Gastroesophageal sphincter (tissue), 3 donors: ENCODE results near the gene ABCC11.

Experiments
- POLR2AphosphoS5 ChIP-seq: sonication (generic); formaldehyde crosslinking; IDR thresholded peaks from one replicate; pipeline ENCODE4 v1.6.1; 2017; ENCODE audit warnings: antibody characterized with exemption
- TF ChIP-seq, protein P1 (sequence below), 4 experiments: fragments of 200-600 bp in 2 of 4; fragments of 450-650 bp in 2 of 4; sonication (generic) in 1 of 4; IDR thresholded peaks; one replicate each; pipeline ENCODE4 v1.5.1; 2017 to 2019; ENCODE audit warnings: antibody characterized with exemption in 4 of 4, mild to moderate bottlenecking in 2 of 4, moderate library complexity in 2 of 4

DNA sequence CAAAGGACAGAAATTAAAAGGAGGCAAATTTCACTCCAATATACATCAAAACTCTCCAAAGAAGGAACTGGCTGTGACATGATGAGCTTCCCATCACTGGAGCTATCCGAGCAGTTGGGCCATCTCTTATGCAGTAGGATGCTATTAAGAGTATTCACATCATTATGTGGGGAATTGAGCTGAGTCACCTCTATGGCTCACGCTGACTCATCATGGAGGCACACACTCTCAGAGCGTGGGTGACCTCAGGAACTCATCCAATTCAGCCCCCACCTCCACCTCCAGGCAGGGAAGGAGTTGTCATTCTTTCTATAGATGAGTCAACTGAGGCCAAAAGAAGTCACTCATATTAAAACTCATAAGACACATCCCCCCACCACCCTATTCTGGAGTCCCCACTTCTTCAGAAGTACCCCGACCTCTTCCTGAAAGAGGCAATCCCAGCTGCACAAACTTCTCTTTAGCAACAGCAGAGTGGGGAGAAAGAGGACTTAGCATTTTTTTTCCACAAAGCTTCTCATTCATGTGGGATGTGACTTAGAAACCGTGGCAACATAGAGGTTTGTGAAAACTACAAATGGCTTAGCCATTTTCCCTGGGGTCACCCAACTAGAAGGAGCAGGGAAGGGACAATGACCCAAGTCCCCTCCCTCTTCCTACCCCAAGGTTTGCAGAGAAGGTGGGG lies 124.1 kb downstream of the ABCC11 start:
- no peak for TF ChIP-seq POLR2AphosphoS5
- TF ChIP-seq, protein P1, sequence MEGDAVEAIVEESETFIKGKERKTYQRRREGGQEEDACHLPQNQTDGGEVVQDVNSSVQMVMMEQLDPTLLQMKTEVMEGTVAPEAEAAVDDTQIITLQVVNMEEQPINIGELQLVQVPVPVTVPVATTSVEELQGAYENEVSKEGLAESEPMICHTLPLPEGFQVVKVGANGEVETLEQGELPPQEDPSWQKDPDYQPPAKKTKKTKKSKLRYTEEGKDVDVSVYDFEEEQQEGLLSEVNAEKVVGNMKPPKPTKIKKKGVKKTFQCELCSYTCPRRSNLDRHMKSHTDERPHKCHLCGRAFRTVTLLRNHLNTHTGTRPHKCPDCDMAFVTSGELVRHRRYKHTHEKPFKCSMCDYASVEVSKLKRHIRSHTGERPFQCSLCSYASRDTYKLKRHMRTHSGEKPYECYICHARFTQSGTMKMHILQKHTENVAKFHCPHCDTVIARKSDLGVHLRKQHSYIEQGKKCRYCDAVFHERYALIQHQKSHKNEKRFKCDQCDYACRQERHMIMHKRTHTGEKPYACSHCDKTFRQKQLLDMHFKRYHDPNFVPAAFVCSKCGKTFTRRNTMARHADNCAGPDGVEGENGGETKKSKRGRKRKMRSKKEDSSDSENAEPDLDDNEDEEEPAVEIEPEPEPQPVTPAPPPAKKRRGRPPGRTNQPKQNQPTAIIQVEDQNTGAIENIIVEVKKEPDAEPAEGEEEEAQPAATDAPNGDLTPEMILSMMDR (IDR thresholded peaks at IDR 0.05) = no peak
